ENCODE results near the gene TMEM151B. TPM values are rescaled to one million over a fixed set of nuclear protein-coding genes. Genes with fewer than 3 reads are reported as not detected.

Gene TMEM151B
- total and polyA plus RNA-seq, 10 of the 15 experiments (the other 5 are each of a cell fraction or from before 2014, with no cell fraction given) = 0.01 to 0.19 (median 0.05) TPM; not detected in 6

DNA sequence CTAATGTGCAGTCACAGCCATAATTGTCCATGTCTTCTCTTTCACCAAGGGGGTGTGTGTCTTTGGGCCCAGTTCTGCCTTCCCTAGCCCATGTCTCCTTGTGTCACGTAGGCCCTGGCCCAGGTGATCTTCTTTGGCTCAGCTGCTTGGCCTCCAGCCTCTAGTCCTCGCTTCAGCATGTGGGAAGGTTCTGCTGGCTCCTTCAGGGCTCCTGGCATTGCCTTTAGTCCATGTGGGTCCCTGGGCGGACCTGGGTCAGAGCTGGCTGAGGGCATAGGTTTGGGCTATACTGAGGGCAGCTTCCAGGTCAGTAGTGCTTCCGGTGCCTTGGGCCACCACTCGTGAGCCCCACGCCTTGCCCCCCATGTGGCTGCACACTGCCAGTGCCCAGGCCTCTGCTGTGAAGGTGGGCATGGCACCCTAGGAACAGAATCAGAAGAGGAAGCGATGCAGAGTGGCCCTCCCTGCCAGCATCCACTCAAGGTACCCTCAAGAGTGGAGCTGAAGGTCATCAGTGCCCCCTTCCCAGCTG is 30.1 kb downstream of the TMEM151B start:
- H3K9me3 ChIP-seq (replicated peaks; ENCODE audit: control insufficient read depth, insufficient read depth, low read length) = no peaks in the 10 kb centered on the region
- H2AFZ ChIP-seq (ENCODE audit: control insufficient read depth, low read depth, low read length) = no peak overlapping the region
- ChIA-PET CTCF (no interaction called here), RAD21 (ENCODE audit: unreplicated experiment) (no interaction called here), POLR2A (no interaction called here), SMC1A (ENCODE audit: uncharacterized antibody, unreplicated experiment) (no interaction called here)
- H3K27ac ChIP-seq (ENCODE audit: control insufficient read depth, insufficient read depth) = no peak overlapping the region
- WGBS (ENCODE audit: insufficient coverage, insufficient replicate concordance, low lambda C conversion rate, missing lambda C conversion rate) = 82% methylated on average over 7 of the region's 7 CpGs
- H4K20me1 ChIP-seq (ENCODE audit: control insufficient read depth, insufficient read depth) = no peaks in the 10 kb centered on the region
- H3K4me1 ChIP-seq (ENCODE audit: control insufficient read depth, insufficient read depth, low read length) = no peaks in the 10 kb centered on the region
- peaks cover 5 to 29% of the 10 kb centered on the region in 2 experiments; a peak in 3 of 4 replicates for H3K36me3 ChIP-seq (ENCODE audit: control insufficient read depth in 2 of 2, insufficient read depth in 2 of 2, low read length in 1 of 2)
- H3K4me3 ChIP-seq = no peak overlapping the region
- in situ Hi-C loops (cut with MboI) = no loop called here
- DNase-seq (ENCODE audit: low read depth, low spot score) (no peak), FAIRE-seq (no peak), ATAC-seq (no peak)
- intact Hi-C loops (cut with micrococcal nuclease; ENCODE audit: unreplicated experiment) = no loop called here
- H3K79me2 ChIP-seq (ENCODE audit: control insufficient read depth, insufficient read depth, low read length) = no peaks in the 10 kb centered on the region
- H3K4me2 ChIP-seq (ENCODE audit: control insufficient read depth, insufficient read depth) = no peak overlapping the region
- no peak overlapping the region for H3K9ac ChIP-seq (ENCODE audit: control insufficient read depth, insufficient read depth, low read length)
- H3K27me3 ChIP-seq (replicated peaks in 1 of 2; ENCODE audit: control insufficient read depth in 2 of 2, insufficient read depth in 2 of 2, low read length in 1 of 2) = peaks cover 9 to 11% of the 10 kb centered on the region in 2 experiments
- no TSS peak for BruUV-seq (replicated peaks)
- no peak for TF ChIP-seq FOS (IDR thresholded peaks at IDR 0.05; ENCODE audit: borderline replicate concordance, extremely low read depth, insufficient read length)
- TF ChIP-seq GATAD2B (conservative IDR thresholded peaks at IDR 0.05; ENCODE audit: low read depth) = no peak
- no peak for TF ChIP-seq NR2C2 (IDR thresholded peaks at IDR 0.05; ENCODE audit: borderline replicate concordance, control insufficient read depth, insufficient read length, low read depth)
- TF ChIP-seq YY1 (IDR thresholded peaks at IDR 0.05; ENCODE audit: low read depth, low read length) = no peak
- TF ChIP-seq, protein P1, sequence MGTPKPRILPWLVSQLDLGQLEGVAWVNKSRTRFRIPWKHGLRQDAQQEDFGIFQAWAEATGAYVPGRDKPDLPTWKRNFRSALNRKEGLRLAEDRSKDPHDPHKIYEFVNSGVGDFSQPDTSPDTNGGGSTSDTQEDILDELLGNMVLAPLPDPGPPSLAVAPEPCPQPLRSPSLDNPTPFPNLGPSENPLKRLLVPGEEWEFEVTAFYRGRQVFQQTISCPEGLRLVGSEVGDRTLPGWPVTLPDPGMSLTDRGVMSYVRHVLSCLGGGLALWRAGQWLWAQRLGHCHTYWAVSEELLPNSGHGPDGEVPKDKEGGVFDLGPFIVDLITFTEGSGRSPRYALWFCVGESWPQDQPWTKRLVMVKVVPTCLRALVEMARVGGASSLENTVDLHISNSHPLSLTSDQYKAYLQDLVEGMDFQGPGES (IDR thresholded peaks at IDR 0.05) = no peak
- TF ChIP-seq NR2F1 (conservative IDR thresholded peaks at IDR 0.05) = no peak
- TF ChIP-seq, protein P2, sequence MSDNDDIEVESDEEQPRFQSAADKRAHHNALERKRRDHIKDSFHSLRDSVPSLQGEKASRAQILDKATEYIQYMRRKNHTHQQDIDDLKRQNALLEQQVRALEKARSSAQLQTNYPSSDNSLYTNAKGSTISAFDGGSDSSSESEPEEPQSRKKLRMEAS (IDR thresholded peaks at IDR 0.05; ENCODE audit: low read depth, low read length) = no peak
- TF ChIP-seq ASH2L (IDR thresholded peaks at IDR 0.05; ENCODE audit: borderline replicate concordance, low read depth) = no peak

Measured in GM12878 (cell line).